Activated T-cell treated with anti-CD3 and anti-CD28 coated beads, Interleukin-2, amount 50 U/mL, for 72 hours (primary cell): ENCODE measurements around the gene NXNL1. TPM values are rescaled to one million over a fixed set of nuclear protein-coding genes. Genes with fewer than 3 reads are reported as not detected.
A peak's percentile ranks its signal among the peaks of the same experiment; 100 is the strongest.
"Not testable (repeated sequence)": the region's sequence is repeated elsewhere in the genome, so short reads cannot be mapped to it uniquely, and the experiment has no call there.

ENCODE experiments used
- ATAC-seq, 2 donors: fragments of 150-1000 bp; cut with Tn5 transposase; replicated peaks in 1 of 2; 2 replicates each; pipeline ENCODE4 v1.10.0; 2021; ENCODE audit warnings: moderate library complexity in 2 of 2, mild to moderate bottlenecking in 1 of 2
- DNase-seq, 2 donors: peaks; one replicate each; pipeline ENCODE4 v3.0.0; 2021 to 2022; ENCODE audit warnings: mixed read lengths in 1 of 2
- H3K27ac Mint-ChIP-seq: one replicate; pipeline ENCODE4 v1.8.0; 2022; ENCODE audit warnings: mild to moderate bottlenecking, moderate library complexity, mixed read lengths
- H3K27me3 Mint-ChIP-seq: one replicate; pipeline ENCODE4 v1.8.0; 2022; ENCODE audit warnings: low read depth, mixed read lengths
- H3K36me3 Mint-ChIP-seq, 2 donors: one replicate each; pipeline ENCODE4 v1.8.0; 2022; ENCODE audit warnings: mixed read lengths in 2 of 2, mild to moderate bottlenecking in 1 of 2; ENCODE audit not compliant: insufficient read depth in 2 of 2
- H3K4me1 Mint-ChIP-seq: one replicate; pipeline ENCODE4 v1.8.0; 2022; ENCODE audit warnings: low read depth, mixed read lengths
- H3K4me3 Mint-ChIP-seq, 2 donors: one replicate each; pipeline ENCODE4 v1.8.0; 2022; ENCODE audit warnings: mild to moderate bottlenecking in 2 of 2, mixed read lengths in 2 of 2, moderate library complexity in 2 of 2
- H3K9me3 Mint-ChIP-seq, 2 donors: one replicate each; pipeline ENCODE4 v1.8.0; 2022; ENCODE audit warnings: mixed read lengths in 2 of 2
- total RNA-seq, 2 donors: library from RNA; stranded (reverse); gene quantifications; one replicate each; pipeline ENCODE4 v1.2.3, GENCODE V29; 2022

NXNL1 gene
- total RNA-seq, 2 donors from 2014 or later: not detected

GRCh38 chr19:17479325-17479791 lies 18.6 kb upstream of the NXNL1 start:
- Mint-ChIP-seq H3K27me3 (no peaks in the 10 kb centered on the region), H3K36me3 (no peaks in the 10 kb centered on the region), H3K27ac (peak overlapping the region; percentile 7), H3K4me1 (no peaks in the 10 kb centered on the region), H3K9me3 (no peaks in the 10 kb centered on the region), H3K4me3 (no peak overlapping the region)
- ATAC-seq: no peak
- DNase-seq: no peak

GRCh38 chr19:17475541-17476115 lies 14.9 kb upstream of the NXNL1 start:
- ATAC-seq (no peak), DNase-seq (no peak)
- H3K27ac Mint-ChIP-seq: no peak overlapping the region
- no peaks in the 10 kb centered on the region for H3K9me3 Mint-ChIP-seq
- H3K4me3 Mint-ChIP-seq: no peak overlapping the region
- H3K27me3 Mint-ChIP-seq: no peaks in the 10 kb centered on the region
- H3K36me3 Mint-ChIP-seq: no peaks in the 10 kb centered on the region
- H3K4me1 Mint-ChIP-seq: peaks cover 25% of the 10 kb centered on the region

GRCh38 chr19:17475011-17475540 lies 14.3 kb upstream of the NXNL1 start:
- ATAC-seq, H3K4me3 Mint-ChIP-seq, DNase-seq, H3K9me3 Mint-ChIP-seq, H3K27me3 Mint-ChIP-seq, H3K36me3 Mint-ChIP-seq, H3K27ac Mint-ChIP-seq: not testable (repeated sequence)
- peaks cover 26% of the 10 kb centered on the region for H3K4me1 Mint-ChIP-seq

GRCh38 chr19:17473041-17473440 lies 12.3 kb upstream of the NXNL1 start:
- Mint-ChIP-seq H3K9me3 (no peaks in the 10 kb centered on the region), H3K27ac (no peak overlapping the region), H3K36me3 (no peaks in the 10 kb centered on the region), H3K4me1 (peaks cover 40% of the 10 kb centered on the region), H3K27me3 (no peaks in the 10 kb centered on the region), H3K4me3 (peak overlapping the region in 1 of 2 donors; percentile 14)
- peak in 1 of 2 donors; percentile 23 for DNase-seq
- no peak for ATAC-seq

- Mint-ChIP-seq H3K4me3 (peak overlapping the region; percentile 85 to 100), H3K27me3 (no peaks in the 10 kb centered on the region), H3K27ac (peak overlapping the region; percentile 10), H3K36me3 (no peaks in the 10 kb centered on the region), H3K9me3 (no peaks in the 10 kb centered on the region), H3K4me1 (peaks cover 40% of the 10 kb centered on the region)
- DNase-seq: no peak
- no peak for ATAC-seq
These were observed 10.8 kb upstream of the NXNL1 start for GRCh38 chr19:17471410-17472125.

GRCh38 chr19:17470068-17470841 lies 9.5 kb upstream of the NXNL1 start, which contains the start of gene SLC27A1:
TSS of gene SLC27A1 (plus strand) at chr19:17470524. CDS start at chr19:17470541, 17 bp downstream.
- H3K27ac Mint-ChIP-seq: peak within 1 kb of the TSS; percentile 35
- peak; percentile 88 to 91 for DNase-seq
- no peaks in the 10 kb centered on the region for H3K9me3 Mint-ChIP-seq
- H3K27me3 Mint-ChIP-seq: no peaks in the 10 kb centered on the region
- ATAC-seq: peak; percentile 82 to 83
- peak within 1 kb of the TSS; percentile 85 to 100 for H3K4me3 Mint-ChIP-seq
- H3K36me3 Mint-ChIP-seq: no peaks in the 10 kb centered on the region
- peaks cover 44% of the 10 kb centered on the region for H3K4me1 Mint-ChIP-seq

GRCh38 chr19:17469481-17470067 lies 8.8 kb upstream of the NXNL1 start:
- Mint-ChIP-seq H3K4me1 (peaks cover 44% of the 10 kb centered on the region), H3K4me3 (peak overlapping the region; percentile 85 to 100), H3K27me3 (no peaks in the 10 kb centered on the region), H3K27ac (peak overlapping the region; percentile 35), H3K9me3 (no peaks in the 10 kb centered on the region), H3K36me3 (no peaks in the 10 kb centered on the region)
- DNase-seq (peak; percentile 83 to 87), ATAC-seq (peak; percentile 85 to 86)

GRCh38 chr19:17469092-17469480 lies 8.4 kb upstream of the NXNL1 start:
- H3K27ac Mint-ChIP-seq: peak overlapping the region; percentile 35
- H3K27me3 Mint-ChIP-seq: no peaks in the 10 kb centered on the region
- no peak for ATAC-seq
- H3K36me3 Mint-ChIP-seq: no peaks in the 10 kb centered on the region
- no peak for DNase-seq
- H3K4me1 Mint-ChIP-seq: peaks cover 44% of the 10 kb centered on the region
- H3K9me3 Mint-ChIP-seq: no peaks in the 10 kb centered on the region
- peak overlapping the region; percentile 85 to 100 for H3K4me3 Mint-ChIP-seq

GRCh38 chr19:17468302-17469091 lies 7.8 kb upstream of the NXNL1 start:
- no peaks in the 10 kb centered on the region for H3K9me3 Mint-ChIP-seq
- ATAC-seq: no peak
- no peaks in the 10 kb centered on the region for H3K27me3 Mint-ChIP-seq
- H3K27ac Mint-ChIP-seq: no peak overlapping the region
- peak overlapping the region; percentile 85 to 100 for H3K4me3 Mint-ChIP-seq
- peaks cover 40% of the 10 kb centered on the region for H3K4me1 Mint-ChIP-seq
- DNase-seq: no peak
- H3K36me3 Mint-ChIP-seq: no peaks in the 10 kb centered on the region

GRCh38 chr19:17467471-17468301 lies 7.0 kb upstream of the NXNL1 start:
- no peaks in the 10 kb centered on the region for H3K9me3 Mint-ChIP-seq
- peaks cover 31% of the 10 kb centered on the region for H3K4me1 Mint-ChIP-seq
- no peak overlapping the region for H3K4me3 Mint-ChIP-seq
- ATAC-seq (no peak), DNase-seq (no peak)
- no peaks in the 10 kb centered on the region for H3K27me3 Mint-ChIP-seq
- no peak overlapping the region for H3K27ac Mint-ChIP-seq
- no peaks in the 10 kb centered on the region for H3K36me3 Mint-ChIP-seq

- peaks cover 25% of the 10 kb centered on the region for H3K4me1 Mint-ChIP-seq
- H3K36me3 Mint-ChIP-seq: no peaks in the 10 kb centered on the region
- ATAC-seq (no peak), DNase-seq (no peak)
- H3K27me3 Mint-ChIP-seq: no peaks in the 10 kb centered on the region
- H3K9me3 Mint-ChIP-seq: no peaks in the 10 kb centered on the region
- no peak overlapping the region for H3K4me3 Mint-ChIP-seq
- no peak overlapping the region for H3K27ac Mint-ChIP-seq
These were observed 5.7 kb upstream of the NXNL1 start for GRCh38 chr19:17466487-17466850.
